ENCODE results near the gene ACOT11.

- TF ChIP-seq, protein P1, sequence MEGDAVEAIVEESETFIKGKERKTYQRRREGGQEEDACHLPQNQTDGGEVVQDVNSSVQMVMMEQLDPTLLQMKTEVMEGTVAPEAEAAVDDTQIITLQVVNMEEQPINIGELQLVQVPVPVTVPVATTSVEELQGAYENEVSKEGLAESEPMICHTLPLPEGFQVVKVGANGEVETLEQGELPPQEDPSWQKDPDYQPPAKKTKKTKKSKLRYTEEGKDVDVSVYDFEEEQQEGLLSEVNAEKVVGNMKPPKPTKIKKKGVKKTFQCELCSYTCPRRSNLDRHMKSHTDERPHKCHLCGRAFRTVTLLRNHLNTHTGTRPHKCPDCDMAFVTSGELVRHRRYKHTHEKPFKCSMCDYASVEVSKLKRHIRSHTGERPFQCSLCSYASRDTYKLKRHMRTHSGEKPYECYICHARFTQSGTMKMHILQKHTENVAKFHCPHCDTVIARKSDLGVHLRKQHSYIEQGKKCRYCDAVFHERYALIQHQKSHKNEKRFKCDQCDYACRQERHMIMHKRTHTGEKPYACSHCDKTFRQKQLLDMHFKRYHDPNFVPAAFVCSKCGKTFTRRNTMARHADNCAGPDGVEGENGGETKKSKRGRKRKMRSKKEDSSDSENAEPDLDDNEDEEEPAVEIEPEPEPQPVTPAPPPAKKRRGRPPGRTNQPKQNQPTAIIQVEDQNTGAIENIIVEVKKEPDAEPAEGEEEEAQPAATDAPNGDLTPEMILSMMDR (IDR thresholded peaks at IDR 0.05), result no peak
- no peak for TF ChIP-seq EP300 (IDR thresholded peaks at IDR 0.05)
These were observed 3.9 kb downstream of the ACOT11 start for GRCh38 chr1:54551891-54552290.

Measured in upper lobe of left lung (tissue), 4 donors.